NCI-H2227 (cell line): Measurements from ENCODE around the gene KRT79.

ENCODE experiments used
- DNase-seq: peaks from one replicate; lab custom pipeline; 2025; ENCODE audit not compliant: unreplicated experiment; lab: John Stamatoyannopoulos, UW

KRT79 gene

DNA sequence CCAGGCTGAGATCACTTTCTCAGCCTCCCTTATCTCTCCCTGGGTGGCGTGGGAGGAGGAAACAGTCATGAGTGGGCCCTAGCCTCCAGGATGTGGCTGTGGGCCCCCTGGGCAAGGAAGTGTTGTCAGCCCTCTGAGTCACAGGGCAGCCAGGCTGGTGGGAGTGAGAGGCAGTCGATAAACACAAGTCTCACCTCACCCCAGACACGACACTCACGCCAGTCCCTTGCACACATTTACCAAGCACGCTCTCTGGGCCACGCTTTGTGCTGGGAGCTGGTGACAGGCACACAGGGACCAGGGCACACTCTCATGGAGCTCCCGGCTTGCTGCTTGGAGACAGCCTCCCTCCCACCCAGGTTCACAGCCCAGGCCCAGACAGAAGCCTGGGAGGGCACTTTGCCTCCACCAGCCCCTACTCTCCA, 1.9 kb upstream of the KRT79 start:
- DNase-seq, result no peak

GRCh38 chr12:52835271-52836041, 1.3 kb upstream of the KRT79 start:
- DNase-seq, result no peak

DNA sequence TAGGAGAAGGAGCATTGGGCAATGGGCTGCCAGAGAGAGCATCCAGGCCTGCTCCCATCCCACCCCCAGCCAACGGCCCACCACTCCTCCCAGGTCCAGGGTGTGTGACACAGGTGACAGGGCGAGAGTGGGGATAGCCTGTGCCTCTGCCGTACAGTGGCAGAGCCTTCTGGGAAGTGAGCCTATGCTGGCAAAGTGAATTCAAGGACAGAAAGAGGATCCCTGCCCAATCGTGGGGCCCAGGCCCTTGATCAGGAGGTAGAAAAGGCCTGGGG, 553 bp upstream of the KRT79 start:
- no peak for DNase-seq

GRCh38 chr12:52832985-52833905, 866 bp downstream of the KRT79 start:
- DNase-seq, result no peak

- no peak for DNase-seq
Measured at GRCh38 chr12:52832451-52832850, 1.7 kb downstream of the KRT79 start.

GRCh38 chr12:52831251-52831650, 2.9 kb downstream of the KRT79 start:
- DNase-seq, result no peak

DNA sequence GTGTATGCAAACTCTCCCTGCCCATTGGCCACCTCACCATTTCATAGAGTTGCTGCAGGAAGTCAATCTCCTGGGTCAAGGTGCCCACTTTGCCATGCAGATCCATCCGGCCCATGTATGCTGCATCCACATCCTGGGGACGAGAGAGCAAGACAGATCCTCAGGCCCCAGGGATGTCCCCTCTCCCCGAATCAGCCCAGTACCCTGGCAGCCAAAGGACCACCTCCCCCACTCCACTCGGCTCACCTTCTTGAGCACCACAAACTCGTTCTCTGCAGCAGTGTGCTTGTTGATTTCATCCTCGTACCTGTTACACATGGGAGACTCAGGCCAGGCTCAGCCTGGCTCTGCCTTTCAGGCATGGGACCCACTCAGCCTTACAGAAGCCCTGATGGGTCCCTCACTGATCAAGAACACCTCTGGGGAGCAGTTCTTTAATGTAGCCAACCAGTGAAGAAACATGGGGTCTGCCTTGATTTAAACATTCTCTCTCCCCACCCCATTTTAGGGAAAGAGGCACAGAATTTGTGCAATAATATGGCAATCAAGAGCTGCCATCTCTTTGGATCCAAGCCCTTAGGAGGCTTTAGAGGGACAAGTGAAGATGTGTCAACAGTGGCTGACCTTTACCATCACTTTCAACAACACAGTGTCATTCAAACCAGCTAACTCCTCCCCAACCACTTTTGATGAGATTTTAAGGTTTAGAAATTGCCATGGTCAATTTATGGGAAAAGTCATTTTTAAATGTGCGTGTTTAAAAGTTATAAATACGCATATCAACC, 3.9 kb downstream of the KRT79 start:
- no peak for DNase-seq

DNA sequence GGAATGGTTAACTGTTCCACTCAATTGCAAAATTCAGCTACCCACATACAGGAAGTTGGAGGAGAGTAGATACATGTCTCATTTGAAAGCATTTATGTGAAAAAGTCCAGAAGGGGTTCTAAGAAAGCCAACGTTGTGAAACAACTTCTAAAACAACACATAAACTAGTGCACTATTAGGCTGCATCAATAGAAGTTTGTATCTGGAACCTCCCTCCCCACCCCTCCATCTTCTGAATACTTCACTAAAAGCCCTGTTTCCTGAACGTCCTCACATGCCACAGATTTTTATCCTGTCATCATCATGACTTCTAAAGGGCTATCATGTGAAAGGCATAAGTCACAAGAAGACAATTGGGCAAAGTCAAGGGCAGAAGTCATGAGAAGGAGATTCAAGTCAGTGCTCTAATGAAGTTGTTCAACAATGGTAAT, 5.5 kb downstream of the KRT79 start:
- DNase-seq, result no peak

GRCh38 chr12:52828156-52828555, 6.0 kb downstream of the KRT79 start:
- no peak for DNase-seq

- DNase-seq, result no peak
Measured at GRCh38 chr12:52827499-52828090, 6.5 kb downstream of the KRT79 start.

GRCh38 chr12:52826611-52827498, 7.3 kb downstream of the KRT79 start:
- no peak for DNase-seq

DNA sequence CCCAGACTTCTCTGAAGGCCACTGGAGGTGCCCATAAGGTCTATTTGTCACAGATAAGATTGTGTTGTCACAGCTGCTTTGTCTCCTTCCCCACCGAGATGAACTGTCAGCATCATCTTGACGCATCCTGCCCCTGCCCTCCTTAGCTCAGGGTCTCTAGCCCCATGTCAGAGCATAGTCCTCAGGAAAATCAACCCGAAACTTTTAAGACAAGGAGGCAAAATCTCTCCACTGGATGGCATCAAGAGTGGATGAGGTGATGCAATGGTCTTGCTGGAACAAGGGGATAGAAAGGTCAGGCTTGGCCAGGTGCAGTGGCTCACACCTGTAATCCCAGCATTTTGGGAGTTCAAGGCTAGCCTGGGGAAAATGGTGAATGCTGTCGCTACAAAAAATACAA, 8.2 kb downstream of the KRT79 start:
- DNase-seq, result no peak

- DNase-seq, result no peak
Measured at GRCh38 chr12:52824741-52825410, 9.2 kb downstream of the KRT79 start.

DNA sequence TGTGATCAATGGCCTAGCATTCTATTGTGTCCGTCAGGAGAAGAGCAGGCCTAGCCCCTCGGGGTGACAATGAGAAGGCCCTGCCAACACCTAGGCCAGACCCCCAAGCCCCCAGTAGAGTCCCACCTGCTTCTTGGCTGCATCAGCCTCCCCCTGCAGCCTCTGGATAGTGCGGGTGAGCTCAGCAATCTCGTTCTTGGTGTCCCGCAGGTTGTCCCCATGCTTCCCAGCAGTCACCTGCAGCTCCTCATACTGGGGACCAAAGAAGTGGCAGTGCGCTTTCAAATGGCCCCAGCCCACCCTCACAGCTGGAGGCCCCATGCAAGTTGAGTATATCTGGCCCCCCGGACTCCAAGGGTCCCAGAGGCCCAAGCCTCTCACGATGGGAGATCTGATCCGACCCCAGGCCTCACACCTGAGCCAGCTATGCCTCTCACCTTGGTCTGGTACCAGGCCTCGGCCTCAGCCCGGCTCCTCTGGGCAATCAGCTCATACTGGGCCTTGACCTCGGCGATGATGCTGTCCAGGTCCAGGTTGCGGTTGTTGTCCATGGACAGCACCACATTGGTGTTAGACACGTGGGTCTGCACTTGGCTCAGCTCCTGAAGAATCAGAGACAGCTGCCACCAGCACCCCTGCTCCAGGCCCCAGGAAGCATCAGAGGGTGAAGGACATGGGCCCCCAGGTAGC, 10.2 kb downstream of the KRT79 start:
- DNase-seq, result no peak

GRCh38 chr12:52822771-52823510, 11.2 kb downstream of the KRT79 start:
- no peak for DNase-seq

DNA sequence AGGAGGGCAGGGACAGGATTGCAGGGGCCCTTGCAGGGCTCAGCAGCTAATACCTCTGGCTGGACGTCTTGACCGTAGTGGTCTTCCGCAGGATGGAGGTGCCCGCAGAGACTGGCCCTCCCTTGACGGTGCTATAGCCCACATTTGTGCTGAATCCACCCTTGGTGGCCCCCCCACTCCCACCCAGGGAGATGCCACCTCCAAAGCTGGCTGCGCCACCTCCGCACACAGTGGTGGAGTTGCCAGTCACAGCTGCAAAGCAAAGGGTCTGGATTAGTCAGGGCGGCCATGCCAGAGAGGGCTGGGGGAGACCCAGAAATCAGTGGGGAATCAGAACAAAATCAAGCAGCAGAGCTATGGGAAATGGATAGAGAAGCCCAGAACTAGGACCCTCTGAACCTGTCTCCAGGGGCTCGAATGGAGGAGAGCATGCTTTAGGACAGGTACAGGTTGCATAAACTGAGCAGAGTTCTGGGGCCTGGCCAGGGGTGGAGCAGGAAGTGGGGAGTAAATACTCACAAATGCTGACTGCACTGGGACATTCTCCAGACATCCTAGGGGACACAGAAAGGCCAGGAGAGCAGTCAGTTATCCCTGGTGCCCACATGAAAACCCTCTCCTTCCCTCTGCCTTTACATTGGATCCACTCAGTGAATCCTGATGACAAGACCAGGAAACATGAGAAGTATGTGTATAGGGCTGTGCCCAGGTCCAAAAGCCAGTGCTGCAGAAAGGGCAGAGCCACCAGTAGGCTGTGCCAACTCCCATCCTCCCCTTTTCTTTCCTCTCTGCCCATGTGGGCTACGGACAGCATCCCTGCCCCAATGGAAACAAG, 12.1 kb downstream of the KRT79 start:
- no peak for DNase-seq

DNA sequence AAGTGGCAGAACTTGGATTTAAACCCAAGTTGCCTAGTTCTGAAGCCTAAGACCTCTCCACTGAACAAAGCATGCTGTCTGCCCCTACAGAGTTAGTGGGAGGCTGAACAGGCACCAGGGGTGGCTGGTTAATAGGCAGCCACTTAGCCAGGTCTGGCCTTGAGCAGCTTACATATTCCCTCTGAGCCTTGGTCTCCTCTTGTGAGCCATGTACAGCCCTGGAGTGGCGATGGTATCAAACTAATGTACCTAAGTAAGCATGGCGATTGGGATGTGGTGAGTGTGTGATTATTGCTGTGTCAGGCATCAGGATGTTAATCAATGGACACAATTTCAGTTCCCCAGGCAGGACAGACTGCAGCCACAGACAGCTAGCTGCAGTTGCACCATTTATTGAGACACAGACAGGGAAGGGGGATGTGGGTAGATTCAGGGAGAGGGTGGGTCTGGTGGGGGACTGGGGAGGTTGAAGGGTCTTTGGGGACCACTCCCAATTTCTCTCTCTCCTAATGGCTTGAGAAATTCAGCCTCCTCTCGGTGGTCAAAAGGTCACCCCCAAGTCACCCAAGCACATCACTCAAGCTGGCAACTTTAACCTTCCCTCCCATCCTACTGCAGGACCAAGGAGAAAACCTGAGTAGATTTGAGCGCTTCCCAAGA, 12.9 kb downstream of the KRT79 start:
- no peak for DNase-seq
